HG03025 (cell line): Measurements from ENCODE around the gene MRPL53.
"Not testable (repeated sequence)": the region's sequence is repeated elsewhere in the genome, so short reads cannot be mapped to it uniquely, and the experiment has no call there.

Experiments used
- ATAC-seq: cut with Tn5 transposase; IDR thresholded peaks from one replicate; pipeline ENCODE4 v1.9.1; 2021; ENCODE audit warnings: mild to moderate bottlenecking, moderate library complexity; ENCODE audit not compliant: unreplicated experiment, low FRiP score

MRPL53 gene

GRCh38 chr2:74502720-74503505, 30.4 kb upstream of the MRPL53 start:
- ATAC-seq: no peak

- no peak for ATAC-seq
Measured at GRCh38 chr2:74502147-74502719, 29.8 kb upstream of the MRPL53 start.

- no peak for ATAC-seq
Measured at GRCh38 chr2:74501335-74502071, 29.0 kb upstream of the MRPL53 start.

- ATAC-seq: no peak
Measured at GRCh38 chr2:74500578-74500946, 28.1 kb upstream of the MRPL53 start.

GRCh38 chr2:74499940-74500577, 27.6 kb upstream of the MRPL53 start:
- no peak for ATAC-seq

GRCh38 chr2:74499267-74499939, 26.9 kb upstream of the MRPL53 start, which contains the start of gene LBX2:
LBX2 (minus strand) TSS chr2:74499603; CDS start chr2:74499537, 66 bp downstream.
- no peak for ATAC-seq

GRCh38 chr2:74498500-74499266, 26.2 kb upstream of the MRPL53 start:
- ATAC-seq: no peak

- no peak for ATAC-seq
Measured at GRCh38 chr2:74497777-74498499, 25.5 kb upstream of the MRPL53 start.

GRCh38 chr2:74496997-74497776, 24.7 kb upstream of the MRPL53 start:
- ATAC-seq: no peak

GRCh38 chr2:74495440-74495839, 23.0 kb upstream of the MRPL53 start:
- no peak for ATAC-seq

GRCh38 chr2:74493546-74493945, 21.1 kb upstream of the MRPL53 start:
- ATAC-seq: no peak

GRCh38 chr2:74491648-74492544, 19.4 kb upstream of the MRPL53 start:
- ATAC-seq: no peak

GRCh38 chr2:74489906-74490305, 17.4 kb upstream of the MRPL53 start:
- no peak for ATAC-seq

GRCh38 chr2:74488643-74489481, 16.4 kb upstream of the MRPL53 start:
- no peak for ATAC-seq

- ATAC-seq: no peak
Measured at GRCh38 chr2:74486141-74486540, 13.7 kb upstream of the MRPL53 start.

GRCh38 chr2:74483675-74484164, 11.2 kb upstream of the MRPL53 start:
- not testable (repeated sequence) for ATAC-seq
